Activated CD4-positive, alpha-beta T cell treated with anti-CD3 and anti-CD28 coated beads, Interleukin-2, amount 10 ng/mL, durations not matched to agents 7 days and 5 days (primary cell): Measurements from ENCODE around the gene PYGO1. TPM values are rescaled to one million over a fixed set of nuclear protein-coding genes. Genes with fewer than 3 reads are reported as not detected.
A peak's percentile ranks its signal among the peaks of the same experiment; 100 is the strongest.
"Not testable (repeated sequence)": the region's sequence is repeated elsewhere in the genome, so short reads cannot be mapped to it uniquely, and the experiment has no call there.

Experiments used
- CTCF ChIA-PET: fragments of 350-600 bp; sonication (Branson Sonifier 250); formaldehyde crosslinking; loops from one replicate; lab custom pipeline; 2021; ENCODE audit warnings: antibody characterized with exemption; lab: Charles Lee
- POLR2A ChIA-PET: fragments of 350-600 bp; sonication (Branson Sonifier 250); formaldehyde crosslinking; loops from one replicate; lab custom pipeline; 2021; ENCODE audit warnings: antibody characterized with exemption; lab: Charles Lee
- DNase-seq: peaks from one replicate; pipeline ENCODE4 v3.0.0-alpha.2; 2020
- H3K27ac Mint-ChIP-seq: one replicate; pipeline ENCODE4 v1.8.0; 2021; ENCODE audit warnings: mild to moderate bottlenecking, moderate library complexity, mixed read lengths
- H3K27me3 Mint-ChIP-seq: one replicate; pipeline ENCODE4 v1.8.0; 2021; ENCODE audit warnings: mixed read lengths
- H3K36me3 Mint-ChIP-seq: one replicate; pipeline ENCODE4 v1.8.0; 2021; ENCODE audit warnings: low read depth, mixed read lengths
- H3K4me1 Mint-ChIP-seq: one replicate; pipeline ENCODE4 v1.8.0; 2021; ENCODE audit warnings: mixed read lengths
- H3K4me3 Mint-ChIP-seq: one replicate; pipeline ENCODE4 v1.8.0; 2021; ENCODE audit warnings: mild to moderate bottlenecking, moderate library complexity, mixed read lengths
- H3K9me3 Mint-ChIP-seq: one replicate; pipeline ENCODE4 v1.8.0; 2021; ENCODE audit warnings: mixed read lengths
- total RNA-seq, 2 experiments: library from RNA; stranded (reverse); gene quantifications; one replicate each; pipeline ENCODE4 v1.2.3, GENCODE V29; 2021

PYGO1 gene
- total RNA-seq, 2 experiments from 2014 or later = 0.06 TPM; not detected in 1

GRCh38 chr15:55599439-55599838 lies 11.3 kb upstream of the PYGO1 start:
- Mint-ChIP-seq H3K9me3 (no peaks in the 10 kb centered on the region), H3K4me3 (no peak overlapping the region), H3K27ac (no peak overlapping the region), H3K4me1 (no peaks in the 10 kb centered on the region), H3K36me3 (no peaks in the 10 kb centered on the region), H3K27me3 (peaks cover 9% of the 10 kb centered on the region)
- CTCF ChIA-PET = no interaction called here
- no peak for DNase-seq
- POLR2A ChIA-PET = no interaction called here

GRCh38 chr15:55593019-55593418 lies 4.9 kb upstream of the PYGO1 start:
- H3K36me3 Mint-ChIP-seq, H3K4me3 Mint-ChIP-seq, H3K27ac Mint-ChIP-seq, DNase-seq, H3K4me1 Mint-ChIP-seq, CTCF ChIA-PET, POLR2A ChIA-PET, H3K9me3 Mint-ChIP-seq: not testable (repeated sequence)
- peaks cover 35% of the 10 kb centered on the region for H3K27me3 Mint-ChIP-seq

GRCh38 chr15:55590788-55591187 lies 2.6 kb upstream of the PYGO1 start:
- POLR2A ChIA-PET = no interaction called here
- no peak for DNase-seq
- no peaks in the 10 kb centered on the region for H3K9me3 Mint-ChIP-seq
- H3K4me3 Mint-ChIP-seq = no peak overlapping the region
- no peak overlapping the region for H3K27ac Mint-ChIP-seq
- CTCF ChIA-PET = no interaction called here
- H3K4me1 Mint-ChIP-seq = peaks cover 3% of the 10 kb centered on the region
- H3K36me3 Mint-ChIP-seq = peaks cover 2% of the 10 kb centered on the region
- H3K27me3 Mint-ChIP-seq = peaks cover 31% of the 10 kb centered on the region

GRCh38 chr15:55589287-55589686 lies 1.1 kb upstream of the PYGO1 start:
- peaks cover 3% of the 10 kb centered on the region for H3K4me1 Mint-ChIP-seq

GRCh38 chr15:55588815-55589115 lies 620 bp upstream of the PYGO1 start:
- H3K4me3 Mint-ChIP-seq = no peak overlapping the region
- DNase-seq = no peak
- H3K27me3 Mint-ChIP-seq = peaks cover 36% of the 10 kb centered on the region
- no peaks in the 10 kb centered on the region for H3K9me3 Mint-ChIP-seq
- H3K4me1 Mint-ChIP-seq = peaks cover 3% of the 10 kb centered on the region
- no peak overlapping the region for H3K27ac Mint-ChIP-seq
- ChIA-PET POLR2A (no interaction called here), CTCF (interaction anchor here (0.6 kb wide), 1 partner anchor 159 kb away, joined by 4 read pairs; no protein-coding TSS in a partner anchor)
- H3K36me3 Mint-ChIP-seq = peaks cover 2% of the 10 kb centered on the region

More at GRCh38 chr15:55589287-55589686, 1.1 kb upstream of the PYGO1 start:
- DNase-seq = no peak
- ChIA-PET CTCF (interaction anchor here (0.6 kb wide), 1 partner anchor 159 kb away, joined by 4 read pairs; no protein-coding TSS in a partner anchor), POLR2A (no interaction called here)
- peak overlapping the region; percentile 51 for H3K4me3 Mint-ChIP-seq
- peaks cover 32% of the 10 kb centered on the region for H3K27me3 Mint-ChIP-seq
- peaks cover 2% of the 10 kb centered on the region for H3K36me3 Mint-ChIP-seq
- no peaks in the 10 kb centered on the region for H3K9me3 Mint-ChIP-seq
- H3K27ac Mint-ChIP-seq = no peak overlapping the region

- Mint-ChIP-seq H3K4me1 (peaks cover 3% of the 10 kb centered on the region), H3K27me3 (peaks cover 45% of the 10 kb centered on the region), H3K9me3 (no peaks in the 10 kb centered on the region), H3K36me3 (peaks cover 2% of the 10 kb centered on the region), H3K27ac (no peak overlapping the region), H3K4me3 (peak overlapping the region; percentile 32)
- DNase-seq = no peak
- ChIA-PET POLR2A (no interaction called here), CTCF (no interaction called here)
Measured at GRCh38 chr15:55587321-55588069, 650 bp downstream of the PYGO1 start.

- H3K9me3 Mint-ChIP-seq = no peaks in the 10 kb centered on the region
- DNase-seq = no peak
- ChIA-PET CTCF (no interaction called here), POLR2A (no interaction called here)
- no peak overlapping the region for H3K27ac Mint-ChIP-seq
- H3K4me3 Mint-ChIP-seq = no peak overlapping the region
- H3K27me3 Mint-ChIP-seq = peaks cover 47% of the 10 kb centered on the region
- peaks cover 2% of the 10 kb centered on the region for H3K36me3 Mint-ChIP-seq
- H3K4me1 Mint-ChIP-seq = peaks cover 3% of the 10 kb centered on the region
Measured at GRCh38 chr15:55586808-55587207, 1.3 kb downstream of the PYGO1 start.

- DNase-seq = no peak
- CTCF ChIA-PET = no interaction called here
- no peaks in the 10 kb centered on the region for H3K36me3 Mint-ChIP-seq
- H3K9me3 Mint-ChIP-seq = no peaks in the 10 kb centered on the region
- peaks cover 40% of the 10 kb centered on the region for H3K27me3 Mint-ChIP-seq
- H3K27ac Mint-ChIP-seq = no peak overlapping the region
- no peak overlapping the region for H3K4me3 Mint-ChIP-seq
- POLR2A ChIA-PET = no interaction called here
- H3K4me1 Mint-ChIP-seq = no peaks in the 10 kb centered on the region
Measured at GRCh38 chr15:55576943-55577342, 11.2 kb downstream of the PYGO1 start.

- H3K4me3 Mint-ChIP-seq = no peak overlapping the region
- ChIA-PET CTCF (no interaction called here), POLR2A (no interaction called here)
- no peak overlapping the region for H3K27ac Mint-ChIP-seq
- H3K4me1 Mint-ChIP-seq = no peaks in the 10 kb centered on the region
- no peaks in the 10 kb centered on the region for H3K36me3 Mint-ChIP-seq
- peaks cover 24% of the 10 kb centered on the region for H3K27me3 Mint-ChIP-seq
- peaks cover 2% of the 10 kb centered on the region for H3K9me3 Mint-ChIP-seq
- DNase-seq = no peak
Measured at GRCh38 chr15:55574096-55574495, 14.0 kb downstream of the PYGO1 start.

- H3K36me3 Mint-ChIP-seq = no peaks in the 10 kb centered on the region
- POLR2A ChIA-PET = no interaction called here
- CTCF ChIA-PET = no interaction called here
- H3K4me1 Mint-ChIP-seq = no peaks in the 10 kb centered on the region
- DNase-seq = no peak
- peaks cover 23% of the 10 kb centered on the region for H3K27me3 Mint-ChIP-seq
- peaks cover 2% of the 10 kb centered on the region for H3K9me3 Mint-ChIP-seq
- no peak overlapping the region for H3K27ac Mint-ChIP-seq
- H3K4me3 Mint-ChIP-seq = no peak overlapping the region
Measured at GRCh38 chr15:55573224-55573623, 14.9 kb downstream of the PYGO1 start.

GRCh38 chr15:55564347-55565145 lies 23.6 kb downstream of the PYGO1 start:
- Mint-ChIP-seq H3K27me3 (peaks cover 21% of the 10 kb centered on the region), H3K4me3 (no peak overlapping the region), H3K4me1 (no peaks in the 10 kb centered on the region), H3K9me3 (peaks cover 13% of the 10 kb centered on the region), H3K27ac (no peak overlapping the region), H3K36me3 (no peaks in the 10 kb centered on the region)
- no peak for DNase-seq
- CTCF ChIA-PET = no interaction called here
- POLR2A ChIA-PET = no interaction called here

GRCh38 chr15:55562601-55563000 lies 25.5 kb downstream of the PYGO1 start:
- H3K4me1 Mint-ChIP-seq = no peaks in the 10 kb centered on the region
- H3K27ac Mint-ChIP-seq = no peak overlapping the region
- H3K27me3 Mint-ChIP-seq = peaks cover 14% of the 10 kb centered on the region
- ChIA-PET POLR2A (no interaction called here), CTCF (no interaction called here)
- peaks cover 10% of the 10 kb centered on the region for H3K9me3 Mint-ChIP-seq
- no peak for DNase-seq
- H3K36me3 Mint-ChIP-seq = no peaks in the 10 kb centered on the region
- H3K4me3 Mint-ChIP-seq = no peak overlapping the region

- peaks cover 5% of the 10 kb centered on the region for H3K27me3 Mint-ChIP-seq
- H3K36me3 Mint-ChIP-seq = no peaks in the 10 kb centered on the region
- peaks cover 25% of the 10 kb centered on the region for H3K9me3 Mint-ChIP-seq
- CTCF ChIA-PET = no interaction called here
- POLR2A ChIA-PET = no interaction called here
- DNase-seq = no peak
- H3K4me1 Mint-ChIP-seq = no peaks in the 10 kb centered on the region
- no peak overlapping the region for H3K27ac Mint-ChIP-seq
- no peak overlapping the region for H3K4me3 Mint-ChIP-seq
Measured at GRCh38 chr15:55555089-55555488, 33.1 kb downstream of the PYGO1 start.
